GM21576 (cell line): ENCODE results near the gene SERINC4.
A peak's percentile ranks its signal among the peaks of the same experiment; 100 is the strongest.

Experiments used
- ATAC-seq: cut with Tn5 transposase; IDR thresholded peaks from one replicate; pipeline ENCODE4 v1.9.1; 2021; ENCODE audit warnings: mild to moderate bottlenecking, moderate library complexity; ENCODE audit not compliant: unreplicated experiment

Gene SERINC4

GRCh38 chr15:43763819-43764446 lies 36.1 kb downstream of the SERINC4 start:
- ATAC-seq = no peak

- ATAC-seq = no peak
Observed at GRCh38 chr15:43762824-43763223, 37.2 kb downstream of the SERINC4 start.

DNA sequence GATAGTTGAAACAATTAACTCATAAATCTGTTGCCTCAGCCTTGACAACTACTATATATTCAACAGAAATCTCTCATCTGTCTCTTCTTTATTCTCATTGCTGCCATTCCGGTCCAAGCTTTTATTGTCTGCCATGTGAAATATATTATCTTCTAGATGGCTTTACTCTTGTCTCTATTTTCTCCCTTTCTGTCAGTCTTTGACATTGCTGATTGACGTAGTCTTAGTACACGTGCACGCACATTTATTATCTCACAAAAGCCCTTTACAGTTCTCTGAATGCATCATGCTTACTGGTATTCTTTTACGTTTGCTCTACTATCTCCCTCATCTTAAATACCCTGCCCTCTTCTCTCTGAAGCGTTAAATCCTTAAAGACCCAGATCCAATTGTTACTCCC lies 48.1 kb downstream of the SERINC4 start:
- no peak for ATAC-seq

DNA sequence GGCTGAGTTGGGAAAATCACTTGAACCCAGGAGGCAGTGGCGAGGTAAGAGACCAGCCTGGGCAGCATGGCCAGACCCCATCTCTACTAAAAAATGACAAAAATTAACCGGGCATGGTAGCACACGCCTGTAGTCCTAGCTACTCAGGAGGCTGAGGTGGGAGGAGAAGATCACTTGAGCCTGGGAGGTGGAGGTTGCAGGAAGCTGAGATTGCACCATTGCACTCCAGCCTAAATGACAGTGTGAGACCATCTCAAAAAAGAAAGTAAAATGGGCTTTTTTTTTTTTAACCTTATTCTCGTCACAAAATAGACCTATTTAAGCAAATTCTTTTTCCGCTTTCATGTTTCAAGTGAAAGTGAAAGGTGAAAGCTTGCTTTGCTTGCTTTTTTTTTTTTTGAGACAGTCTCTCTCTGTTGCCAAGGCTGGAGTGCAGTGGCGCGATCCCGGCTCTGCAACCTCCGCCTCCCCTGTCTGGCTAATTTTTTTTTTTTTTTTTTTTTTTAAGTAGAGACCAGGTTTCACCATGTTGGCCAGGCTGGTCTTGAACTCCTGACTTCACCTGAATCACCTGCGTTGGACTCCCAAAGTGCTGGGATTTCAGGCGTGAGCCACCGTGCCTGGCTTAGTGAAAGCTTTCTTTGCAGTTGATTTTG lies 50.2 kb downstream of the SERINC4 start:
- ATAC-seq = peak; percentile 38

DNA sequence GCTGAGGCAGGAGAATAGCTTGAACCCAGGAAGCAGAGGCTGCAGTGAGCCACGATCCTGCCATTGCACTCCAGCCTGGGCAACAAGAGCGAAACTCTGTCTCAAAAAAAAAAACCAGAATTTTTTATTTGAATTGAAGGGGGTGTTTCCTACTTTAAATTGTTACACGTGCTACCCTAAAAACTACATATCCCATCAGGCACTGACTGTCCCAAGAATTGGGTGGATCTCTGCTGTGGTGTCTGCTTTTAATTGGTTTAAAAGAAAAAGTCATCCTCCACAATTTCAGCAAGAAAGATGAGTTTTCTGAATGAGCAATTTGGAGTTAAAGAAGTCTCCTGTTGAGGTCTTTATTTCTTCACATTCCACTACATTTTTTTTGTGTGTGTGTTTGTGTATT lies 51.6 kb downstream of the SERINC4 start:
- ATAC-seq = no peak

DNA sequence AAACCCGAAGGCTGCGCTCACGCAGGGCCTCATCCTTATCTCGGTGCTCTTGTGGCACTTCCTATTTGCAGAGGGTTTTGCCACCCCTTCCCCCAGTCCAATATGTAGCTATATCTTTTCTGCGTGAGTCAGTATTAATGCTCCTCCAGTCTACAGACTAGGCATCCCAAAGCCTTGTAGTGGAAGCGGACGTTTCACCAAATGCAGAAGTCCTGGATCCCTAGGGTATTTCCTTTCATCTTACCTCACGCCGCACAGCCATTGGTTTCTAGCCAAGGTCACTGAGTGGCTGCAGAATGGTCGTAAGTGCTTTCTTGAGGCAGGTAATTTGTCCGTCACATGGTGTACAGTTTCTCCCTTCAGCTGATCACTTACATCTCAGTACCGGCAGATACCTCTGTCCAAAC lies 53.1 kb downstream of the SERINC4 start:
- peak; percentile 24 for ATAC-seq

- peak; percentile 64 for ATAC-seq
Observed at GRCh38 chr15:43746245-43746902, 53.6 kb downstream of the SERINC4 start, which contains the start of gene PDIA3. TSS of gene PDIA3 (plus strand) at chr15:43746438. CDS start at chr15:43746540, 102 bp downstream.
